SK-N-SH treated with all-trans-retinoic acid at 6 μM for 48 hours (cell line): Measurements from ENCODE around the gene ITGB7.
"Not testable (repeated sequence)": the region's sequence is repeated elsewhere in the genome, so short reads cannot be mapped to it uniquely, and the experiment has no call there.

ENCODE experiments used
- ARNTL ChIP-seq: fragments of 450-650 bp; formaldehyde crosslinking; IDR thresholded peaks from 2 replicates; pipeline ENCODE4 v1.5.0; 2020; ENCODE audit warnings: low read depth, mild to moderate bottlenecking, moderate library complexity, borderline replicate concordance
- BACH2 ChIP-seq: fragments of 250-450 bp; sonication (Bioruptor Pico); IDR thresholded peaks from 2 replicates; pipeline ENCODE4 v1.9.0; 2021; ENCODE audit warnings: mild to moderate bottlenecking, borderline replicate concordance
- OSR1 ChIP-seq: fragments of 250-450 bp; sonication (Bioruptor Pico); IDR thresholded peaks from 2 replicates; pipeline ENCODE4 v1.8.0; 2022; ENCODE audit warnings: moderate library complexity, mild to moderate bottlenecking, inconsistent platforms
- RARB ChIP-seq: fragments of 250-450 bp; sonication (Bioruptor Pico); IDR thresholded peaks from 2 replicates; pipeline ENCODE4 v1.8.0; 2021; ENCODE audit warnings: mild to moderate bottlenecking, moderate library complexity
- SNAI2 ChIP-seq: fragments of 250-450 bp; sonication (Bioruptor Pico); IDR thresholded peaks from 2 replicates; pipeline ENCODE4 v1.5.0; 2020; ENCODE audit warnings: mild to moderate bottlenecking, moderate library complexity
- ZFP3 ChIP-seq: fragments of 250-450 bp; sonication (Bioruptor Pico); IDR thresholded peaks from 2 replicates; pipeline ENCODE4 v1.5.0; 2020; ENCODE audit warnings: mild to moderate bottlenecking, moderate library complexity
- ZNF8 ChIP-seq: fragments of 450-650 bp; formaldehyde crosslinking; IDR thresholded peaks from 2 replicates; pipeline ENCODE4 v1.5.0; 2020; ENCODE audit warnings: mild to moderate bottlenecking, moderate library complexity
- TF ChIP-seq, protein P1 (sequence below): fragments of 250-450 bp; sonication (Bioruptor Pico); IDR thresholded peaks from 2 replicates; pipeline ENCODE4 v1.5.1; 2020; ENCODE audit warnings: low read depth, mild to moderate bottlenecking, moderate library complexity

DNA sequence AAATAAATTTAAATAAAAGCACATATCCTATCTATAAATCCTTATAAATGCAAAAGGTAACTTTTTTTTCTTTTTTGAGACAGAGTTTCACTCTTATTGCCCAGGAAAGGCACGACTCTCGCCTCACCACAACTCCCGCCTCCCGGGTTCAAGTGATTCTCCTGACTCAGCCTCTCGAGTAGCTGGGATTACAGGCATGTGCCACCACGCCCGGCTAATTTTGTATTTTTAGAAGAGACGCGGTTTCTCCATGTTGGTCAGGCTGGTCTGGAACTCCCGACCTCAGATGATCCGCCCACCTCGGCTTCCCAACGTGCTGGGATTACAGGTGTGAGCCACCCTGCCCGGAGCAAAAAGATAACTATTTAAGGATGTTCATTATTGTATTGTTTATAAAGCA lies 28.2 kb downstream of the ITGB7 start:
- TF ChIP-seq, protein P1, sequence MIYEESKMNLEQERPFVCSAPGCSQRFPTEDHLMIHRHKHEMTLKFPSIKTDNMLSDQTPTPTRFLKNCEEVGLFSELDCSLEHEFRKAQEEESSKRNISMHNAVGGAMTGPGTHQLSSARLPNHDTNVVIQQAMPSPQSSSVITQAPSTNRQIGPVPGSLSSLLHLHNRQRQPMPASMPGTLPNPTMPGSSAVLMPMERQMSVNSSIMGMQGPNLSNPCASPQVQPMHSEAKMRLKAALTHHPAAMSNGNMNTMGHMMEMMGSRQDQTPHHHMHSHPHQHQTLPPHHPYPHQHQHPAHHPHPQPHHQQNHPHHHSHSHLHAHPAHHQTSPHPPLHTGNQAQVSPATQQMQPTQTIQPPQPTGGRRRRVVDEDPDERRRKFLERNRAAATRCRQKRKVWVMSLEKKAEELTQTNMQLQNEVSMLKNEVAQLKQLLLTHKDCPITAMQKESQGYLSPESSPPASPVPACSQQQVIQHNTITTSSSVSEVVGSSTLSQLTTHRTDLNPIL (CRISPR knock-in tag) = not testable (repeated sequence)
- TF ChIP-seq SNAI2 (CRISPR knock-in tag); RARB; ZFP3; ARNTL (CRISPR knock-in tag); OSR1; ZNF8 (CRISPR knock-in tag); BACH2 (CRISPR knock-in tag): not testable (repeated sequence)
